GM21390 (cell line): Measurements from ENCODE around the gene RNF148.

ENCODE experiments used
- ATAC-seq: cut with Tn5 transposase; IDR thresholded peaks from one replicate; pipeline ENCODE4 v1.9.1; 2021; ENCODE audit not compliant: unreplicated experiment

RNF148 gene, protein sequence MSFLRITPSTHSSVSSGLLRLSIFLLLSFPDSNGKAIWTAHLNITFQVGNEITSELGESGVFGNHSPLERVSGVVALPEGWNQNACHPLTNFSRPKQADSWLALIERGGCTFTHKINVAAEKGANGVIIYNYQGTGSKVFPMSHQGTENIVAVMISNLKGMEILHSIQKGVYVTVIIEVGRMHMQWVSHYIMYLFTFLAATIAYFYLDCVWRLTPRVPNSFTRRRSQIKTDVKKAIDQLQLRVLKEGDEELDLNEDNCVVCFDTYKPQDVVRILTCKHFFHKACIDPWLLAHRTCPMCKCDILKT

DNA sequence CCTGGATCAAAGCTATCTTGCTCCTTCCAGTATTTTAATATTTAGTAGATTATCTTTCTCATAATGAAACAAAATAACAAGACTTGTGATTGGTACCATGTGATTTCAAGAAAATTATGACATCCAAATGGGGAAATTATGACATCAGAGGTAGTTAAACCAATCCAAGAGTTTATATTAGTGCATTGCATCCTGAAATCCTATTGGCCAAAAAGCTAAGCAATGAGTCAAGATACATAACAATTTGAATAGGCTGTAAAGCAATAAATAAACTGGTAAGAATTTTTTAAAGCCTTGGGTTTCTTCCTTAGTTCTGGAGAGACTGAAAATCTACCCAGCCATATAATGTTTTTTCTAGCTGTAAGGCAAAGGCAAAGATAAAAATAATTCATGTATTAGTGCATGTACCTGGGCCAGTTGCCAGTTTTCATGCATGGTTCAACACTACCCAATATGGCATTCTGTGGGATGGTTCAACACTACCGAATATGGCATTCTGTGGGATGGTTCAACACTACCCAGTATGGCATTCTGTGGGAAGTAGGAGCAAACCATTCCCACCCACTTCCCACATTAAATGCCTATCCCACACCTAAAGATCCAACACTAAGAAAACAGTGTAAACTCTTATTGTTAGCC lies at the start of gene RNF148:
Gene RNF148, minus strand, starts transcription at position 51 of the 639 bp plus-strand sequence. CDS start 172 bp downstream, outside the sequence.
- ATAC-seq, result no peak

DNA sequence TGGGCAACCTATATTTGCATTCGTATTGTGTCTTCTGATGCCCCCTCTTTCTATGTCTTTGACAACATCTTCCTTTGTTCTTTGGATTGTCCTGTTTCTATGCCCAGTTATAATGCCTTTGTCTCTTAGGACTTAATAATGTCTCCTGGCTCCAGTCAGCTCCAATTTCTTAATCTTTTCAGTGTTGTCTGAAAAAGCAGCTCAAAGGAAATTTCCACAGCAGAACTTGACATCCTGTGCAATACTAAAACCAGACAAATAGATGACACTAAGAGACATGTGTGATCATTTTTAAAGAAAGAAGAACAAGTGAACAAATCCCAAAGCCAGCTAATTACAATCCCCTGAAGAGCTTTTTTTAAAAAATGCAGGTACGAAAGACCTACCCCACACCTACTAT lies 47.7 kb upstream of the RNF148 start:
- no peak for ATAC-seq

DNA sequence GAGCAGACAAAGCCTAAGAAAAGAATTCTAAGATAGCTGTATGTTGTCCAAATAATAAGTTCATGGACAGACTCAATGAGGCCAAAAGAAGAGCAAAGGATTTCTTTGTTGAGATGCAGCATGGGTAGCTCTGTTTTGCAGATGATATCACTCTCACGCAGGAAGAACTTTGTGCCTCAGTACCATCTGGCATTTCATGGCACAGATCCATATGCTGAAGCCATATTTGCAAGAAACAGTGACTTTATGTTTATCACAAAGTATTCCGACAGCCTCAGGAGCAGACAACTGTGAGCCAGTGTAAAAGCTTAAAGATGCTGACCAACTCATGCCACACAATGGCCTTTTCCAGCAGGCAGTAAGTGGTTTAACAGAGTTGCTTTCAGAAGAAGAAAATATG lies 45.5 kb upstream of the RNF148 start:
- ATAC-seq, result no peak

DNA sequence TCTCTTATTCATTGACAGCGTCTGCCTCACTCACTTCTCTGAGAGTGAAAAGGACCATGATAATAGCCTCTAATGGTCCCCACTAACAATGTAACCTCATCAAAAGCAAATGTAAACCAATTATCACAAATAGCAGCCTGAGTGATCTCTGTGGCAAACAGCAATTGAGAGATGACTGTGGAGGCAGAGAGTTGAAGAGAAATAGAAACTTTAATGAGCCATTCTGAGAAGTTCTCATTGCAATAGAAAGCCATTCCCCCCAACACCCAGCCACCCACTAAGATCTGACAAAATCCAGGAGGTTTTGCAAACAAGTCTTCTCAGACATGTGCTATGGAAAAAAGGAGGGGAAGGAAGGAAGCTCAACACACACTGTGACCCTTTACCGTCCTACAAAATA lies 44.2 kb upstream of the RNF148 start:
- no peak for ATAC-seq

DNA sequence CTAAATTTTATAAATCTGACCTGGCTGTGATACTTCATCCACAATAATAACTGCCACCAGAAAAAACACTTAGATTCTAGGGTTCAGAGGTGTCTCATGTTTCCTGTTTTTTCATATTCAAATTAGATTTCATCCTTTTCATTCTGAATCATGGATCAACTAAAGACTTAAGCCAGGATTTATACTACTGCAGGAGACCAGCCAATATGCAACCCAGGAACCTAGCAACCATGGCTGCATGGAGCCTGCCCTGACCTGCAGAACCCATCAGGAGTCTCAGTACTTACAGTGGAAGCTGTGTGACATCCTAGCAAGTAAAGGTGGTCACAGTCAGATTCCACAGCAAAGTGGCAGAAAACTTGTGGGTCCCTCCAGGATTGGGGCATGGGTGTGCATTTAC lies 40.5 kb upstream of the RNF148 start:
- ATAC-seq, result no peak

DNA sequence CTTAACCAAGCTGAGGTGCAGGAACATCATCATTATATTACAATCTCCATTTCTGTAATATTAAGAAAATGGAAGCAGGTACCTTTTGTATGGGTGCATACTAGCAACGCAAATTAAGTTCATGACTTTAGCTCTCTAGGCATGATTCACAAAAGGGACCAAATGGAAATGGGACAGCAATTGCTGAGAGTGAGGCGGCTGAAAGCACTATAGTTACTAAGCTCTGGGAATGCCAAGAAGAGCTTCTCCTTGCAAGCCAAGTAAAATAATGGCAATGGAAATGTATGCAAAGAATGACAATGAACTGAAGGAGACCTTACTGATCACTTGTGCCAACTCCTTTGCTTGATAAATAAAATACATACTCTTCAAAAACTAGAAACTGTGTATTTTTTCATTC lies 36.2 kb upstream of the RNF148 start:
- no peak for ATAC-seq

DNA sequence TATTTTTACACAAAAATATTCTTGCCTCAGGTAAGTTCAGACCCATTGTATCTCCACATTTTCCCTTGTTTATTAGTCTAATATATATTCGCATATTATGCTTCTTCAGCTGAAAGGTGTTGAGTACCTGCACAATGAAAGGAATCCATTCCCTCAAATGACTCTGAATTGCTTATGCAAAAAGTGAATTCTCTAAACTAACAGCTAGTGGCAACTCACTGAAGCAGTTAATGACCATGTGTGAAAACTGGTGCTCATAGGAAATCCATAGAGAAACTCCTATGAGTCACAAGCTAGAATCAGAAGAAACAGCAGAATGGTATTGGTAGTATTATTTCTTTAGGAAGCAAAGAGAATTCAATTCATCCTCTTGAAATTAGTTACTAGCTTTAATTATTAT lies 33.5 kb upstream of the RNF148 start:
- no peak for ATAC-seq

DNA sequence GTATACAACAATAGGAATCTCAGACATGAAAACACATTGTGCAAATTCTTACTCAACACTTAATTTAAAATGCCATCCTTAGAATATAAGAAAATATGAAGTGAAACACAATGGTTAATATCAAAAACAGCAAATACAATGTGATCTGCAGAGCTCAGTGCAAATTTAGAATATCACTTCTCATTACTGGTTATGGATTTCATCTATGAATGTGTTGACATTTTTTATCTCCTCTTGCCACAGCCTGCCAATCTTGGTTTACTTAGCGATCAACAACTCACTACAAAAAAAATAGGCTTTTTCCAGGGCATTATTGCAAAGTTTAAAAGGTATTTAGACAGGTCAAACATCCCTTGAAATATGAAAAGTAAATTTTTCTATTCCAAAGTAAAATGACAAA lies 25.0 kb upstream of the RNF148 start:
- no peak for ATAC-seq

DNA sequence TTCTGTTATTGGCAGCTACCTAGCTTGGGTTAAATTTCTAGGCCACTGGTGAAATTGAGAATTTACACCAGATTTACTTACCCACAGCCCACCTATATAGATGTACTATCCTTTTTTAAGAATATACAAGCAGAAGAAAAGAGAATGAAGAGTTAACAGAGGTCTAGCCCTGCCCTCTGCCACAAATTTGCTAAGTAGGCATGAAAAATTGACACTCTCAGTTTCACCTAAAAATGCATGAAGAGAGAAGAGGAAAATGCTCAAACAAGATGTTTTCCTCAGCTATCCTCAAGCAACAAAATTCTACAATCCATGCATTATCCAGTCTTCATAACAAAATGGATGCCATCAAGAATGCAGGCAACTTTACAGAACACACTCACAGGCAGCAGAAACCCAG lies 24.6 kb upstream of the RNF148 start:
- ATAC-seq, result no peak

DNA sequence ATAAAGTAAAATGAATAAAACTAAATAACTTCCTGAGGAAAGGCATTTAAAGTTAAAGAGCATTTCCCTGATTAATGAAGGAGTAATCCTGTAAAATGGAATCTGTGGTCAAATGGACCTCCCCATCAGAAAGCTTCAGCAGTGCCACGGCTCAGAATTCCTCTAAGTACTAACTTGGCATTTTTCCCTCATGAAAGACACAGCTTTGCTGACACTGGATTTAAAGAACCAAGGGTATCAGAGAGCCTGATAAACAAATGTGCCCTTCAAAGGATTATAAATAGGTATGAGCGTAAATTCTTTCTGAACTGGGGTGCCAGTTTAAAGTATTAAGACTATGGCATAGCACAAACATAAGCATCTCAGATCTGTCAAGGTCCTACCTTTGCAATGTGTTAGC lies 24.2 kb upstream of the RNF148 start:
- ATAC-seq, result no peak

DNA sequence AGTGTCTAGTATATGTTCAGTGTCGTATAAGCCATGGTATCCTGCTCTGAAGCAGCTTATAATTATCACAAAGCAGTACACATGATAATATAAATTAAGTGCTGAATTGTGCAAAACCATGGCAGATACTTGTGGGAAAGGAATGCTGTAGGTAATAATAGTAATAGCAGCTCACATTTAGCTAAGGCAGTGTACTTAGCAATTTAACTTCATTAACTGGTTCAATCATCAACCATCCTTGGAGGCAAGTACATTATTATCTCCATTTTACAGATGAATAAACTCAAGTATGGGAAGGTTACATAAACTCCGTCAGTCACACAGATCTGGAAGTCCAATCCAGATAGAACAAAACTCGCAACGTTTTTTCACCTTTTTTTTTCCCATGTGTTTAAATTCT lies 21.6 kb upstream of the RNF148 start:
- ATAC-seq, result no peak

DNA sequence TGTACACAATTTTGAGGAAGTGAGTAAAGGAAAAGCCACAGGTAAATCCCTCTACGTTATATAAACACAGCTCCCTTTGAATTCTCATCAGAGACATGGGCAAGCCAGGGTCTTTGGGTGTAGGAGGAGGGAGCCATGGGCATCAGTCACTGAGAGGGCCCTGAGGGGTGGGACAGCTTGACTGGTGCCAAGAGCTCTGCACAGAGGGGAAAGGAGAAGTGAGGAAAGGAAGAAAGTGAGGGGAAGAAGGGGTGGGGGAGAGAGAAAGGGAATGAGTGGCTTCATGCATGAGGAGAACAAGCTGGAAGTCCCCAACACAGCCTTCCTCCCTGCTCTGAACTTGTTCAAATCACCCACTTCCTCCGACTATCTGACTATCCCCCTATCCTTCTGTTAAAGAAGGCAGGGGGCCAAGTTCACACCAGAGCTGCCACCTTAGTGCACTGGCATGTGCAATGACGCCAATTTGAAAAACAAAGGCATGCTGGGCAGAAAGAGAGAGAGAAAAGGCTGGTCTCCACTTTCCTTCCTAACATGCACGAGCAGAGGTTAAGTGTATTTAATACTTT lies 16.4 kb upstream of the RNF148 start:
- ATAC-seq, result no peak

DNA sequence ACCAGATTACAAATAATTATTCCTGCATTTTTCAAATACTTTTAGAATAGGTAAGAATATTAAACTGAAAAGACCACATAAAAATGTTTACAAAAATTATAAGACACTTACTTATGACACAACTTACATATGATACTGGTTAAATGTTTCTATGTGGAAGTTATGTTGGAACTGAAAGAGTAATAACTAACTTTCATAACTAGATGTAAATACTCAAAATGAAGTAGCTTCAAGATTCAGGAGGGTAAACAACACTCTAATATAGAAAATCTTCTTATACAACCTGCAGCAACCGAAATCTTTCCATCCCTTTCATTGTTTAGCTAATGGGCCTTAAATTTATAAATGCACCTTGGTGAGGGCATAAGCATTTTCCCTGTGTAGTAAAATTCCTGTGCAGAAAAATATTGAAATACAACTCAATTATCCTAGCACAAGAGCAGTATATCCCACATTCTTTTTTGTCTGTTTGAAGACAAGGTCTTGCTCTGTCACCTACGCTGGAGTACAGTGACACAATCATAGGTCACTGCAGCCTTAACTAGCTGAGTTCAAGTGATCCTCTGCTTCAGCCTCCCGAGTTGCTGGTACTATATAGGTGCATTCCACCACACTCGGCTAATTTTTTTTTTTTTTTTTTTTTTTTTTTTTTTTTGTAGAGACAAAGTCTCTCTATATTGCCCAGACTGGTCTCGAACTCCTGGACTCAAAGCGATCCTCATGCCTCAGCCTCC lies 14.8 kb upstream of the RNF148 start:
- ATAC-seq, result no peak

DNA sequence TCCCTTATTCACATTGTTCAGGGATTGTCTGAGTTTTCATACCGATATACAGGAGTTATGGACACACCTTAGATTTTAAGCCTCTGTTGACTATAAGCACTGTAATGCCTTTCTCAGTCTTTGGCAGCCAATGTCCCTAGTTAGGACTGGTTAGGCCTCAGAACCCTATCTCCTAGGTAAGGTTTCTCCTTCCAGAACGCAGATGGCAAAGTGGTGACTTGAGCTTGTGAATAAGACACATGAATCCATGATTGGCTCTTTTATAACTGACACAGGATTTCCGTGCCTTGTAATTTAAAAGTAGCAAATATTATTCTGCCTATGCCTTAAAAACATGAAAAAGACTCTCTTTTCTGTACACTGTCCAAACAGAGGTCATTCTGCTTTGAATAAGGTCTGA lies 12.5 kb upstream of the RNF148 start:
- ATAC-seq, result no peak

DNA sequence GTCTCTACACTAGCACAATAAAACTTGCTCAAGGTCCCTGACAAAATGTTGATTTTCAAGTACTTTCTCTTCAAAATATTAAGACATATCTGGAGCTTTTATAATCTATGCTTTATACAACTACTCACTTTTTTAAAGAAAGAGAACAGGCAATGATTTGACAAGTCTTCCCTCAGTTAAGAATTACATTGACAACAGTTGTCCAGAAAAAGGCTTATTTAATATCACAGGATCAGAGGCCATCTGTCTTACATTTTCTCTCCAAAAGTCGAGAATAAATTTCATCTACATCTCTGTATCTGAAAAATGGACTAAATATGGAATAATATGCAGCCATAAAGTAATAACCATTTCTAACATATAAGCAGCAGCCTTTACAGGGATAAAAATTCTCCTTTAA lies 8.2 kb upstream of the RNF148 start:
- ATAC-seq, result no peak

DNA sequence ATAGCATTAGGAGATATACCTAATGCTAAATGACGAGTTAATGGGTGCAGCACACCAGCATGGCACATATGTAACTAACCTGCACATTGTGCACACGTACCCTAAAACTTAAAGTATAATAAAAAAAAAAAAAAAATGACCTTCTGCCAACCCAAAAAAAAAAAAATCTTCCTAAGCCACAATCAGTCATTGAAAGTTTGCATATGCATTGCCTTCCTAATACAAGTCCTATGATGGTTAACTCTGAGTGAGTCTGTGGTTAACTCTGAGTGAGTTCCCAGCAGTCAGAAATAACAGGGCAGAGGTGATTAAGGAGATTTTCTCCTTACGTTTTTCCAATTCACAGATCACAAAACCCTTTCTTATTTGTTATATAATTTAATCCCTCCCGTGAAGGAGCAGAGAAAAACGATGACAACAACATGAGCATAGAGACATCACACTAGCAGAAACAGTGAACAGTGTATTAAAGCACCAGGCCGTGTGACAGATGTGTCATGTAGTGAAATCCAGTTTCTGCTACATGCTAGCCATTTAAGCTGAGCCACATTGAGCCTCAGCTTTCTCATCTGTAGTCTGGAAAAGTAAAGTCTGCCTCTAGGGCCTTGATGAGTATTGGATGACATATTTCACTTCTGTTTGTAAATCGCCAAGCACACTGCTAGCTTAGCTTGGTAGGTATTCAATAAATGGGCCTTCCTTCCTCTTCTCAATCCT lies 7.4 kb upstream of the RNF148 start:
- ATAC-seq, result no peak

DNA sequence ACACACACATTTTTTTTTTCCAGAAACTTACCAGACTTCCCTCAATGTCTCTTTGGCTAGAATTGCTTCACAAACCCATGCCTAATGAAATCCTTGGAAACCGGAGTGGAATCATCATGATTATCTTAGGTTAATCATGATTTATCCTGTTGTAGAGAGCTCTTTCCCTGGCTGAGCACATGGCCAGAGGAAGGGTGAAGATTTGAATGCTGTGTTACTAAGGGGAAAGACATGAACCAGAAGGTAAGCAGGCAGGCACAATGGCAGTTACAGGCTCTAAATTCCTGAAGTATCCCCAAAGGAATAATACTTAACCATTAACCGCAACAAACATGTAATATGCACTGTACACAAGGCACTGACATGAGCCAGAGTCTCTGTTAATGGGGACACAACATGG lies 4.1 kb upstream of the RNF148 start:
- ATAC-seq, result no peak

DNA sequence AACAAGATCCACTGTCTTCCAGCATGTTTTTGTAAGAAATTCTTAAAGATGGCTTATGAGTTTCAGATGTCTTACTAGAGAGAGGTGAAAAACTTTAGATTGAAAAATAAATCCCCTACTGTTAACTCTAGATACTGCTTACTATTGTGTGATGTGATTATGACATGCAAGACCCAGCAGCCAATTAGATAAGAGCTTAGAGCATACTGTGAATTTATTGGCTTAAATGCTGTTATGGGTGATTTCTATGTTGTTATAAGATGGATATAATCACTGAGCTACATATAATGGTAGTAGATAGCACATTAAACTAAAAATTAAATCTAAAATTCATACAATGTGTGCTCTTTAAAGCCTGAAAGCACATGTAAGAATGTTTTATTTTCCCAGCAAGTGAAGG lies 3.7 kb downstream of the RNF148 start, which contains the start of gene RNF133:
Gene RNF133, minus strand, starts transcription at position 101 of the 400 bp plus-strand sequence. CDS start 199 bp downstream, outside the sequence.
- no peak for ATAC-seq

DNA sequence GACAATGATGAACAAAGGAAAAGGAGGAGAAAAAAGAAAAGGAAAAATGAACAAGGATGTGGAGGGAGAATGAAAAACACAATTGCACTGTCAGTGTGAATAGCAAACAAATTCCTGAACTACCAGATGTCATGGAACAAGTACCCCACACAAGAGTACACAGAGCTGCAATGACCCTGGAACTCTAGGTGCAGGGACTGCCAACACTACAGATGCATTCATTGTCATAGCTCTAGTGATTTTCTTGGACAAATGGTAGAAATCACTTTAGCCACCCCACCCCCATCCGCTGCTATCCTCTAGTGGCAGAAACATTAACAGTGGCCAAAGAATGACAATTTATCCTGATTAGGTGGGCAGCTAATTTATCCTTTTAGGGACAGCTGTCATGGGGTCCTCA lies 6.9 kb downstream of the RNF148 start:
- ATAC-seq, result no peak

DNA sequence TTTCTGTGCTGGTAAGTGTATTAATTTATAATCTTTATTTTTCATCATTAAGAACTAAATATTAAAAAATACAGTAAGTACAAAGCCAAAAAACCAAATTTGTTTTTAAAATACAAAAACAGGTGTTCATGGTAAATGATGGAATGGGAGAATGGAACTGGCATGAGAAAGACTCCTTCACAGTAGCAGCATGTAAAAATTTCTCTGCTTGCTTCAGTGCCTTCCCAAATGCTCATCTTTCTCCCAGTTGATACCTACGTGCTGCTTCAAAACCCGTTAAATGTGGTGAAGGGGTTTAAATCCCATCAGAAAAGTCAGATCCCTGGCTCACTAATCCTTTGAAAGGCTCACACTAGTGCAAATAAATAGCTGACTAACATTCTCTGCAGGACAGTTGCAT lies 8.0 kb downstream of the RNF148 start:
- no peak for ATAC-seq

DNA sequence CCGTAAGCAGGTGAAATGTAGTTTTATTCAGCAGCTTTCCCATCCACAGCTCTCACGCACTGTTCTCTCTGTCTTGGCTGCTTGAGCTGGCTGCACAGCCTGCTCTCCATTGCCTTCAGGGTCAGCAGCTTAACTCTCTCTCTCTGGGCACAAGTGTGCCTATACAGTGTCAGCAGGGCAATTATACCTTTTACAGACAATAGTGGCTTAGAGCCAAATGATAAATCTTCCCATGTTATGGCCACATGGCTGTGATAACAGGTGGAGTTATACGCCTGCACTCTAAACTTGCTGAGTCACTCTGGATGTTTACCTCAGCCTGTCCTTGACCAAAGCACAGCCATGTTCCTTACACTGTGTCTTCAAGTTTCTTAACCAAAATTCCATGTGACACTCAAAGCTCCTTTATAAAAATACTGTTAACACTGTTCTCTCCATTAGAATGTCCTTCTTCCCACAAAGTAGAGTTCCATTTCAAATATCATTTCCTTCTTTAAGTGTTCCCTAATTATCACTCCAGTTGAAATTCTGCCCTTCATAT lies 9.9 kb downstream of the RNF148 start:
- ATAC-seq, result no peak
